ENCODE measurements around the gene DNAJC15.

DNAJC15 gene

GRCh38 chr13:43111559-43112400 lies 88.4 kb downstream of the DNAJC15 start:
- H3K27me3 Mint-ChIP-seq: no peaks in the 10 kb centered on the region
- no peak overlapping the region for H3K4me3 Mint-ChIP-seq
- H3K4me1 Mint-ChIP-seq: no peaks in the 10 kb centered on the region
- peaks cover 6% of the 10 kb centered on the region for H3K36me3 Mint-ChIP-seq
- no peaks in the 10 kb centered on the region for H3K9me3 Mint-ChIP-seq
- H3K27ac Mint-ChIP-seq: peak overlapping the region; percentile 5

- Mint-ChIP-seq H3K27ac (no peak overlapping the region), H3K36me3 (no peaks in the 10 kb centered on the region), H3K27me3 (no peaks in the 10 kb centered on the region), H3K4me3 (no peak overlapping the region), H3K9me3 (no peaks in the 10 kb centered on the region), H3K4me1 (no peaks in the 10 kb centered on the region)
These were observed 90.2 kb downstream of the DNAJC15 start for GRCh38 chr13:43113603-43114002.

GRCh38 chr13:43114504-43114903 lies 91.1 kb downstream of the DNAJC15 start:
- no peaks in the 10 kb centered on the region for H3K9me3 Mint-ChIP-seq
- no peaks in the 10 kb centered on the region for H3K36me3 Mint-ChIP-seq
- no peak overlapping the region for H3K27ac Mint-ChIP-seq
- H3K27me3 Mint-ChIP-seq: no peaks in the 10 kb centered on the region
- H3K4me3 Mint-ChIP-seq: no peak overlapping the region
- no peaks in the 10 kb centered on the region for H3K4me1 Mint-ChIP-seq

GRCh38 chr13:43115141-43115540 lies 91.8 kb downstream of the DNAJC15 start:
- H3K27me3 Mint-ChIP-seq: no peaks in the 10 kb centered on the region
- H3K9me3 Mint-ChIP-seq: no peaks in the 10 kb centered on the region
- H3K36me3 Mint-ChIP-seq: no peaks in the 10 kb centered on the region
- H3K4me1 Mint-ChIP-seq: no peaks in the 10 kb centered on the region
- no peak overlapping the region for H3K4me3 Mint-ChIP-seq
- H3K27ac Mint-ChIP-seq: no peak overlapping the region

- H3K9me3 Mint-ChIP-seq: no peaks in the 10 kb centered on the region
- H3K4me1 Mint-ChIP-seq: no peaks in the 10 kb centered on the region
- no peak overlapping the region for H3K27ac Mint-ChIP-seq
- H3K27me3 Mint-ChIP-seq: no peaks in the 10 kb centered on the region
- H3K4me3 Mint-ChIP-seq: no peak overlapping the region
- H3K36me3 Mint-ChIP-seq: no peaks in the 10 kb centered on the region
These were observed 92.9 kb downstream of the DNAJC15 start for GRCh38 chr13:43116242-43116641.

GRCh38 chr13:43118521-43118920 lies 95.1 kb downstream of the DNAJC15 start:
- H3K9me3 Mint-ChIP-seq: no peaks in the 10 kb centered on the region
- no peak overlapping the region for H3K4me3 Mint-ChIP-seq
- no peaks in the 10 kb centered on the region for H3K36me3 Mint-ChIP-seq
- H3K27ac Mint-ChIP-seq: no peak overlapping the region
- no peaks in the 10 kb centered on the region for H3K4me1 Mint-ChIP-seq
- no peaks in the 10 kb centered on the region for H3K27me3 Mint-ChIP-seq

GRCh38 chr13:43119206-43119605 lies 95.8 kb downstream of the DNAJC15 start:
- H3K4me1 Mint-ChIP-seq: no peaks in the 10 kb centered on the region
- H3K27me3 Mint-ChIP-seq: no peaks in the 10 kb centered on the region
- no peaks in the 10 kb centered on the region for H3K36me3 Mint-ChIP-seq
- H3K27ac Mint-ChIP-seq: no peak overlapping the region
- H3K4me3 Mint-ChIP-seq: no peak overlapping the region
- H3K9me3 Mint-ChIP-seq: no peaks in the 10 kb centered on the region

GRCh38 chr13:43122791-43123190 lies 99.4 kb downstream of the DNAJC15 start:
- Mint-ChIP-seq H3K4me3 (no peak overlapping the region), H3K27me3 (no peaks in the 10 kb centered on the region), H3K9me3 (no peaks in the 10 kb centered on the region), H3K4me1 (peaks cover 5% of the 10 kb centered on the region), H3K27ac (no peak overlapping the region), H3K36me3 (no peaks in the 10 kb centered on the region)

GRCh38 chr13:43123856-43124255 lies 100.5 kb downstream of the DNAJC15 start:
- H3K9me3 Mint-ChIP-seq: no peaks in the 10 kb centered on the region
- no peak overlapping the region for H3K4me3 Mint-ChIP-seq
- no peaks in the 10 kb centered on the region for H3K36me3 Mint-ChIP-seq
- no peaks in the 10 kb centered on the region for H3K27me3 Mint-ChIP-seq
- H3K27ac Mint-ChIP-seq: no peak overlapping the region
- H3K4me1 Mint-ChIP-seq: peaks cover 15% of the 10 kb centered on the region

GRCh38 chr13:43124490-43124889 lies 101.1 kb downstream of the DNAJC15 start:
- H3K27ac Mint-ChIP-seq: no peak overlapping the region
- peaks cover 17% of the 10 kb centered on the region for H3K4me1 Mint-ChIP-seq
- no peak overlapping the region for H3K4me3 Mint-ChIP-seq
- no peaks in the 10 kb centered on the region for H3K36me3 Mint-ChIP-seq
- no peaks in the 10 kb centered on the region for H3K27me3 Mint-ChIP-seq
- H3K9me3 Mint-ChIP-seq: no peaks in the 10 kb centered on the region

- H3K4me1 Mint-ChIP-seq: peaks cover 17% of the 10 kb centered on the region
- H3K27ac Mint-ChIP-seq: no peak overlapping the region
- no peaks in the 10 kb centered on the region for H3K36me3 Mint-ChIP-seq
- H3K9me3 Mint-ChIP-seq: no peaks in the 10 kb centered on the region
- H3K27me3 Mint-ChIP-seq: no peaks in the 10 kb centered on the region
- H3K4me3 Mint-ChIP-seq: no peak overlapping the region
These were observed 103.0 kb downstream of the DNAJC15 start for GRCh38 chr13:43126420-43126819.

- Mint-ChIP-seq H3K9me3 (no peaks in the 10 kb centered on the region), H3K27ac (no peak overlapping the region), H3K4me1 (peaks cover 17% of the 10 kb centered on the region), H3K4me3 (no peak overlapping the region), H3K36me3 (no peaks in the 10 kb centered on the region), H3K27me3 (peaks cover under 1% of the 10 kb centered on the region)
These were observed 103.9 kb downstream of the DNAJC15 start for GRCh38 chr13:43127103-43127798.

- Mint-ChIP-seq H3K36me3 (no peaks in the 10 kb centered on the region), H3K27me3 (peaks cover 1% of the 10 kb centered on the region), H3K27ac (no peak overlapping the region), H3K4me1 (peaks cover 17% of the 10 kb centered on the region), H3K9me3 (no peaks in the 10 kb centered on the region), H3K4me3 (no peak overlapping the region)
These were observed 104.4 kb downstream of the DNAJC15 start for GRCh38 chr13:43127827-43128226.

- no peaks in the 10 kb centered on the region for H3K36me3 Mint-ChIP-seq
- no peak overlapping the region for H3K27ac Mint-ChIP-seq
- peaks cover 17% of the 10 kb centered on the region for H3K4me1 Mint-ChIP-seq
- no peak overlapping the region for H3K4me3 Mint-ChIP-seq
- no peaks in the 10 kb centered on the region for H3K9me3 Mint-ChIP-seq
- H3K27me3 Mint-ChIP-seq: peaks cover 1% of the 10 kb centered on the region
These were observed 105.1 kb downstream of the DNAJC15 start for GRCh38 chr13:43128504-43128961.

- no peak overlapping the region for H3K27ac Mint-ChIP-seq
- no peaks in the 10 kb centered on the region for H3K36me3 Mint-ChIP-seq
- no peak overlapping the region for H3K4me3 Mint-ChIP-seq
- H3K9me3 Mint-ChIP-seq: no peaks in the 10 kb centered on the region
- peaks cover 1% of the 10 kb centered on the region for H3K27me3 Mint-ChIP-seq
- H3K4me1 Mint-ChIP-seq: peaks cover 17% of the 10 kb centered on the region
These were observed 105.7 kb downstream of the DNAJC15 start for GRCh38 chr13:43129066-43129465.

- Mint-ChIP-seq H3K4me1 (peaks cover 17% of the 10 kb centered on the region), H3K27ac (no peak overlapping the region), H3K36me3 (no peaks in the 10 kb centered on the region), H3K4me3 (no peak overlapping the region), H3K27me3 (peaks cover 3% of the 10 kb centered on the region), H3K9me3 (no peaks in the 10 kb centered on the region)
These were observed 106.2 kb downstream of the DNAJC15 start for GRCh38 chr13:43129511-43130110.

All from activated naive CD4-positive, alpha-beta T cell treated with anti-CD3 and anti-CD28 coated beads, Interleukin-2, amount 50 U/mL, for 24 hours (primary cell).